Measurements from ENCODE around the gene VKORC1.

Gene VKORC1

GRCh38 chr16:31118223-31119155 is 23.9 kb upstream of the VKORC1 start:
- Histone ChIP-seq H3K9ac (ENCODE audit: insufficient read length) (peak overlapping the region; percentile 84), H3K27ac (peak overlapping the region; percentile 71; the same call in 1 of the 2 replicates), H3K36me3 (ENCODE audit: insufficient read depth, low read length) (peaks cover 37% of the 10 kb centered on the region), H3K9me3 (ENCODE audit: low read depth, low read length) (no peaks in the 10 kb centered on the region), H3K4me3 (peak overlapping the region; percentile 91)
- TF ChIP-seq FOXP2 (optimal IDR thresholded peaks at IDR 0.05; ENCODE audit: control extremely low read depth, extremely low read length, insufficient read depth) (no peak), EZH2 (IDR thresholded peaks at IDR 0.05) (no peak), POLR2AphosphoS5 (IDR thresholded peaks at IDR 0.05; ENCODE audit: borderline replicate concordance, low read depth, low read length) (no peak)
- DNase-seq (ENCODE audit: low read depth, low spot score), result no peak

- TF ChIP-seq FOXP2 (optimal IDR thresholded peaks at IDR 0.05; ENCODE audit: control extremely low read depth, extremely low read length, insufficient read depth) (no peak), POLR2AphosphoS5 (IDR thresholded peaks at IDR 0.05; ENCODE audit: borderline replicate concordance, low read depth, low read length) (peak; percentile 90), EZH2 (IDR thresholded peaks at IDR 0.05) (no peak)
- peak within 1 kb of the TSS; percentile 84 for H3K9ac ChIP-seq (ENCODE audit: insufficient read length)
These were observed 23.0 kb upstream of the VKORC1 start, which contains the start of gene KAT8 for GRCh38 chr16:31117384-31118222. Gene KAT8 (plus strand): TSS chr16:31117664. CDS start chr16:31117682, 18 bp downstream.

GRCh38 chr16:31114468-31114867 is 19.9 kb upstream of the VKORC1 start:
- Histone ChIP-seq H3K4me3 (no peak overlapping the region), H3K36me3 (ENCODE audit: insufficient read depth, low read length) (peaks cover 33% of the 10 kb centered on the region), H3K27ac (peak overlapping the region; percentile 42; the same call in 1 of the 2 replicates), H3K9ac (ENCODE audit: insufficient read length) (no peak overlapping the region), H3K9me3 (ENCODE audit: low read depth, low read length) (no peaks in the 10 kb centered on the region)
- no peak for TF ChIP-seq POLR2AphosphoS5 (IDR thresholded peaks at IDR 0.05; ENCODE audit: borderline replicate concordance, low read depth, low read length)
- TF ChIP-seq EZH2 (IDR thresholded peaks at IDR 0.05), result no peak
- no peak for TF ChIP-seq FOXP2 (optimal IDR thresholded peaks at IDR 0.05; ENCODE audit: control extremely low read depth, extremely low read length, insufficient read depth)
- no peak for DNase-seq (ENCODE audit: low read depth, low spot score)

More at GRCh38 chr16:31117384-31118222, 23.0 kb upstream of the VKORC1 start, which contains the start of gene KAT8:
- H3K9me3 ChIP-seq (ENCODE audit: low read depth, low read length), result no peaks in the 10 kb centered on the region
- peak within 1 kb of the TSS; percentile 91 for H3K4me3 ChIP-seq
- peaks cover 37% of the 10 kb centered on the region for H3K36me3 ChIP-seq (ENCODE audit: insufficient read depth, low read length)
- peak; percentile 75 for DNase-seq (ENCODE audit: low read depth, low spot score)
- H3K27ac ChIP-seq, result peak within 1 kb of the TSS; percentile 71; the same call in 1 of the 2 replicates

- Histone ChIP-seq H3K27ac (0 out of 2 replicates have a peak overlapping the region, but pooled peaks have one; percentile 21), H3K9ac (ENCODE audit: insufficient read length) (no peak overlapping the region), H3K9me3 (ENCODE audit: low read depth, low read length) (no peaks in the 10 kb centered on the region)
These were observed 18.8 kb upstream of the VKORC1 start for GRCh38 chr16:31113121-31114120.

GRCh38 chr16:31112711-31113110 is 18.1 kb upstream of the VKORC1 start:
- no peak overlapping the region for H3K4me3 ChIP-seq
- TF ChIP-seq EZH2 (IDR thresholded peaks at IDR 0.05), result no peak
- no peak for TF ChIP-seq POLR2AphosphoS5 (IDR thresholded peaks at IDR 0.05; ENCODE audit: borderline replicate concordance, low read depth, low read length)
- no peak for TF ChIP-seq FOXP2 (optimal IDR thresholded peaks at IDR 0.05; ENCODE audit: control extremely low read depth, extremely low read length, insufficient read depth)
- no peak overlapping the region for H3K9ac ChIP-seq (ENCODE audit: insufficient read length)
- no peak overlapping the region for H3K27ac ChIP-seq
- H3K36me3 ChIP-seq (ENCODE audit: insufficient read depth, low read length), result peaks cover 27% of the 10 kb centered on the region; the same call in 1 of the 2 replicates
- H3K9me3 ChIP-seq (ENCODE audit: low read depth, low read length), result no peaks in the 10 kb centered on the region
- DNase-seq (ENCODE audit: low read depth, low spot score), result no peak

More at GRCh38 chr16:31113121-31114120, 18.8 kb upstream of the VKORC1 start:
- Histone ChIP-seq H3K36me3 (ENCODE audit: insufficient read depth, low read length) (peaks cover 27% of the 10 kb centered on the region; the same call in 1 of the 2 replicates), H3K4me3 (no peak overlapping the region)
- TF ChIP-seq POLR2AphosphoS5 (IDR thresholded peaks at IDR 0.05; ENCODE audit: borderline replicate concordance, low read depth, low read length) (no peak), FOXP2 (optimal IDR thresholded peaks at IDR 0.05; ENCODE audit: control extremely low read depth, extremely low read length, insufficient read depth) (no peak), EZH2 (IDR thresholded peaks at IDR 0.05) (no peak)
- DNase-seq (ENCODE audit: low read depth, low spot score), result no peak

GRCh38 chr16:31111881-31112466 is 17.4 kb upstream of the VKORC1 start:
- H3K9ac ChIP-seq (ENCODE audit: insufficient read length), result no peak overlapping the region
- no peak for TF ChIP-seq FOXP2 (optimal IDR thresholded peaks at IDR 0.05; ENCODE audit: control extremely low read depth, extremely low read length, insufficient read depth)
- TF ChIP-seq EZH2 (IDR thresholded peaks at IDR 0.05), result no peak
- H3K4me3 ChIP-seq, result no peak overlapping the region
- peaks cover 27% of the 10 kb centered on the region; the same call in 1 of the 2 replicates for H3K36me3 ChIP-seq (ENCODE audit: insufficient read depth, low read length)
- H3K27ac ChIP-seq, result no peak overlapping the region
- H3K9me3 ChIP-seq (ENCODE audit: low read depth, low read length), result no peaks in the 10 kb centered on the region
- DNase-seq (ENCODE audit: low read depth, low spot score), result no peak

Data from SK-N-MC (cell line).